Erythroblast (primary cell): ENCODE results near the gene GTF2IRD2.
"Not testable (repeated sequence)": the region's sequence is repeated elsewhere in the genome, so short reads cannot be mapped to it uniquely, and the experiment has no call there.

ENCODE experiments used
- GATA1 ChIP-seq: IDR thresholded peaks from 2 replicates; pipeline ENCODE4 v1.6.1; 2011; ENCODE audit warnings: low read depth, mild to moderate bottlenecking, control low read depth, low read length, moderate library complexity
- POLR2A ChIP-seq: IDR thresholded peaks from 2 replicates; pipeline ENCODE4 v1.6.1; 2011; ENCODE audit warnings: mild to moderate bottlenecking, low read length

DNA sequence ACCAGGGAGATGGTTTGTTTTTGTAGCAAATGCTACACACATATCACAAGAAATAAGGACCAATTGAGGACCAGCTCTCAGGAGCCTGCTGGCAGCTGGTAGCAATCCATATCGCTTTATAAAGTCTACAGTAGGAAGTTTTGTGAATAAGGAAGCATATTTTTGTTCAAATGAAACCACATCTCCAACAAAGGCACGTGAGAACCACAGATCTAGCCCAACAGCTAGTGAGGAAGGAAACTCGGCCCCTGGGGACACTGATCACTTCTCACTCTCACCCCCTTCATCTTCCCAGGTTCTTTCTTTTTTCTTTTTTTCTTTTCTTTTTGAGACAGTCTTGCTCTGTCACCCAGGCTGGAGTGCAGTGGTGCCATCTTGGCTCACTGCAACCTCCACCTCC is 35.5 kb downstream of the GTF2IRD2 start:
- TF ChIP-seq POLR2A, GATA1: not testable (repeated sequence)
